ENCODE data around the gene SAMD4A.

DNA sequence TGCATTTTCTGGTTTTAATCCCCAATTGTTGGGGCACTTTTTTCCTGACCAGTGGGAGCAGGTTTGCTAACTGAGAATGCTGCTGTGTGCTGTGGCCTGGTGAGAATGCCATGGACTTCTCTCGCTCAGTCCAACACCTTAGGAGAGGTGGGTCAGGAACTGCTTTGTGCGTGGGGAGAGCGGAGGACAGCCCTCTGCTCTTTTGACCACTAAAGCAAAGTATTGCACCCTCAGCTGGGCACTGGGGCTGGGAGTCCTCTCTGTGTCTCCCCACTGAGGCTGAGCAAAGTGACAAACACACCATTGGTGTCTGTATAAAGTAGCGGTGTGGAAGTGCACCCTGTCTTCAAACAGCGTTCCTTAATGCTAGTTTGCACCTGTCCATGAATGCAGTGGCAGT lies 136.2 kb downstream of the SAMD4A start:
- TF ChIP-seq POLR2AphosphoS5 (IDR thresholded peaks at IDR 0.05; ENCODE audit: low read depth, low read length) (no peak), TAF1 (IDR thresholded peaks at IDR 0.05; ENCODE audit: low read depth, low read length) (no peak), POLR2A (IDR thresholded peaks at IDR 0.05; ENCODE audit: low read depth, low read length) (no peak), PAX5 (IDR thresholded peaks at IDR 0.05; ENCODE audit: insufficient read depth, low read length, severe bottlenecking) (no peak), SPI1 (IDR thresholded peaks at IDR 0.05; ENCODE audit: low read depth, low read length) (no peak)

Data from GM12891 (cell line).